OCI-LY3 (cell line): ENCODE results near the gene GTF2IRD2.
"Not testable (repeated sequence)": the region's sequence is repeated elsewhere in the genome, so short reads cannot be mapped to it uniquely, and the experiment has no call there.

Source experiments
- CTCF ChIP-seq: fragments of 200-600, 300-600 bp; sonication (generic); IDR thresholded peaks from 2 replicates; pipeline ENCODE4 v1.5.1; 2014; ENCODE audit warnings: antibody characterized with exemption, low read length, low read depth
- EZH2phosphoT487 ChIP-seq: fragments of 200-600 bp; shearing (Covaris generic); IDR thresholded peaks from 2 replicates; pipeline ENCODE4 v1.6.1; 2018; ENCODE audit warnings: antibody characterized with exemption, mixed run types, low read depth

- not testable (repeated sequence) for TF ChIP-seq CTCF, EZH2phosphoT487
Measured at GRCh38 chr7:74758982-74759381, 92.4 kb downstream of the GTF2IRD2 start.
